ENCODE data around the gene GFOD2. TPM values are rescaled to one million over a fixed set of nuclear protein-coding genes. Genes with fewer than 3 reads are reported as not detected.

The GFOD2 gene
- total RNA-seq, 4 donors from 2014 or later: 10.5 to 24.6 (median 17.2) TPM

GRCh38 chr16:67667817-67668494, 51.2 kb downstream of the GFOD2 start:
- Histone ChIP-seq H3K36me3 (peaks cover 0 to 21% (median 0%) of the 10 kb centered on the region in 3 donors), H3K4me3 (peak overlapping the region in 3 of 4 donors; percentile 70 to 83 (median 79)), H3K27me3 (no peaks in the 10 kb centered on the region), H3K27ac (peak overlapping the region; percentile 90 to 95 (median 92)), H3K4me1 (peaks cover 0 to 45% (median 27%) of the 10 kb centered on the region in 4 donors), H3K9me3 (no peaks in the 10 kb centered on the region)
- TF ChIP-seq CTCF (IDR thresholded peaks at IDR 0.05) (peak; percentile 65 to 95 (median 86)), POLR2A (IDR thresholded peaks at IDR 0.05) (peak in 1 of 2 donors; percentile 25), EP300 (IDR thresholded peaks at IDR 0.05) (peak in 1 of 2 donors; percentile 70)
- 16 to 35% methylated on average over 10 to 15 of the region's 18 CpGs for WGBS, 2 donors
- DNase-seq (ENCODE audit: low spot score in 2 of 2): peak; percentile 67 to 71

- 23 to 49% methylated on average over 5 to 8 of the region's 10 CpGs for WGBS, 2 donors
- no peak for DNase-seq (ENCODE audit: low spot score in 2 of 2)
- TF ChIP-seq EP300 (IDR thresholded peaks at IDR 0.05) (no peak), POLR2A (IDR thresholded peaks at IDR 0.05) (no peak), CTCF (IDR thresholded peaks at IDR 0.05) (no peak)
- Histone ChIP-seq H3K9me3 (no peaks in the 10 kb centered on the region), H3K36me3 (peaks cover 0 to 26% (median 0%) of the 10 kb centered on the region in 3 donors), H3K4me3 (peak overlapping the region; percentile 67 to 83 (median 74)), H3K27me3 (no peaks in the 10 kb centered on the region), H3K4me1 (peaks cover 0 to 40% (median 25%) of the 10 kb centered on the region in 4 donors), H3K27ac (peak overlapping the region; percentile 90 to 95 (median 92))
Measured at GRCh38 chr16:67667453-67667816, 51.7 kb downstream of the GFOD2 start.

- H3K9me3 ChIP-seq: no peaks in the 10 kb centered on the region
- H3K27me3 ChIP-seq: no peaks in the 10 kb centered on the region
- peaks cover 0 to 39% (median 25%) of the 10 kb centered on the region in 4 donors for H3K4me1 ChIP-seq
- peak; percentile 67 to 78 for TF ChIP-seq EP300 (IDR thresholded peaks at IDR 0.05)
- TF ChIP-seq POLR2A (IDR thresholded peaks at IDR 0.05): peak in 1 of 2 donors; percentile 40
- peak in 1 of 5 experiments; percentile 10 for TF ChIP-seq CTCF (IDR thresholded peaks at IDR 0.05)
- DNase-seq (ENCODE audit: low spot score in 2 of 2): peak; percentile 64 to 68
- 3 to 7% methylated on average over 45 to 60 of the region's 78 CpGs for WGBS, 2 donors
- H3K36me3 ChIP-seq: peaks cover 0 to 32% (median 0%) of the 10 kb centered on the region in 3 donors
- peak within 1 kb of the TSS; percentile 67 to 83 (median 74) for H3K4me3 ChIP-seq
- peak within 1 kb of the TSS; percentile 90 to 95 (median 92) for H3K27ac ChIP-seq
Measured at GRCh38 chr16:67666559-67667452, 52.3 kb downstream of the GFOD2 start, which contains the start of the genes C16orf86 and ENKD1. Gene C16orf86, plus strand, starts transcription at chr16:67666814. Its CDS starts 157 bp downstream, at chr16:67666971. Gene ENKD1, minus strand, starts transcription at chr16:67666750. Its CDS starts 308 bp downstream, at chr16:67666442.

- Histone ChIP-seq H3K27ac (peak overlapping the region; percentile 90 to 95 (median 92)), H3K4me3 (peak overlapping the region; percentile 67 to 83 (median 74)), H3K36me3 (peaks cover 0 to 32% (median 0%) of the 10 kb centered on the region in 3 donors), H3K27me3 (no peaks in the 10 kb centered on the region), H3K9me3 (no peaks in the 10 kb centered on the region), H3K4me1 (peaks cover 0 to 46% (median 30%) of the 10 kb centered on the region in 4 donors)
- no peak for DNase-seq (ENCODE audit: low spot score in 2 of 2)
- 0 to 1% methylated on average over 19 to 32 of the region's 46 CpGs for WGBS, 2 donors
- no peak for TF ChIP-seq EP300 (IDR thresholded peaks at IDR 0.05)
- TF ChIP-seq POLR2A (IDR thresholded peaks at IDR 0.05): no peak
- TF ChIP-seq CTCF (IDR thresholded peaks at IDR 0.05): no peak
Measured at GRCh38 chr16:67666032-67666551, 53.0 kb downstream of the GFOD2 start.
